ENCODE data around the gene SMTN. TPM values are rescaled to one million over a fixed set of nuclear protein-coding genes. Genes with fewer than 3 reads are reported as not detected.

Gene SMTN
- total and polyA plus RNA-seq, 9 of the 15 experiments (the other 6 are each of a cell fraction or from before 2014, with no cell fraction given): 2.5 to 41.1 (median 16.1) TPM

DNA sequence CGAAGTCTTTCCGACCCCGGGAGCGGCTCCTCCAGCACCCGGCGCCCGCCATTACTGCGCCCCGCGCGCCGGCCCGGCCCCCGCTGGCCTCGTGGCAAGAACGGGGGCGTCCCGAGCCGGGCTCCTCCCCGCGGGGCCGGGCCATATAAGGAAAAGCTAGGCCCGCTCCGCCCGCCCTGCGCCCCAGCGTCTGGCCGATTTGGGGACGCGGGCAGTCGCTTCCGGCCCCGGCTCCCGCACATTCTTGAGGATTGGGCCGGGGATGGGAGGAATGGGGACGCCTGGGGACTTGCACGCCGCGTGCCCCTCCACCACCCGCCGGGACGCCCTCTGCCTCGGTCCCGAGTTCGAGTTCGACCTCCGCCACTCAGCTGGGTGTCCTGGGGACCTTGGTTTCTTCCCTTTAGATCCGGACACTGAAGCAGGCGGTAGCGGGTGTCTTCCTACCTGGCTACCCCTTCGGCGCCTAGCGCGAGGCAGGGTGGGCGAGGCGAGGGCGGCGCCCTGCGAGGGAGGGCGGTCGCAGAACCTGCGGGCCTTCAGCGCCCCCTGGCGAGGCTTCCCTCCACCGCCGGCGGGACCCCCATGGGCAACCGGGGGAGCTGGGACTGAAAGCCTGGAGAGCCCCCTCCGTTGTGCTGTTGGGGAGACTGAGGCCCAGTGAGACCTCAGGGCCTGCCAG, 3.8 kb downstream of the SMTN start (continued):
- TF ChIP-seq, protein P1, sequence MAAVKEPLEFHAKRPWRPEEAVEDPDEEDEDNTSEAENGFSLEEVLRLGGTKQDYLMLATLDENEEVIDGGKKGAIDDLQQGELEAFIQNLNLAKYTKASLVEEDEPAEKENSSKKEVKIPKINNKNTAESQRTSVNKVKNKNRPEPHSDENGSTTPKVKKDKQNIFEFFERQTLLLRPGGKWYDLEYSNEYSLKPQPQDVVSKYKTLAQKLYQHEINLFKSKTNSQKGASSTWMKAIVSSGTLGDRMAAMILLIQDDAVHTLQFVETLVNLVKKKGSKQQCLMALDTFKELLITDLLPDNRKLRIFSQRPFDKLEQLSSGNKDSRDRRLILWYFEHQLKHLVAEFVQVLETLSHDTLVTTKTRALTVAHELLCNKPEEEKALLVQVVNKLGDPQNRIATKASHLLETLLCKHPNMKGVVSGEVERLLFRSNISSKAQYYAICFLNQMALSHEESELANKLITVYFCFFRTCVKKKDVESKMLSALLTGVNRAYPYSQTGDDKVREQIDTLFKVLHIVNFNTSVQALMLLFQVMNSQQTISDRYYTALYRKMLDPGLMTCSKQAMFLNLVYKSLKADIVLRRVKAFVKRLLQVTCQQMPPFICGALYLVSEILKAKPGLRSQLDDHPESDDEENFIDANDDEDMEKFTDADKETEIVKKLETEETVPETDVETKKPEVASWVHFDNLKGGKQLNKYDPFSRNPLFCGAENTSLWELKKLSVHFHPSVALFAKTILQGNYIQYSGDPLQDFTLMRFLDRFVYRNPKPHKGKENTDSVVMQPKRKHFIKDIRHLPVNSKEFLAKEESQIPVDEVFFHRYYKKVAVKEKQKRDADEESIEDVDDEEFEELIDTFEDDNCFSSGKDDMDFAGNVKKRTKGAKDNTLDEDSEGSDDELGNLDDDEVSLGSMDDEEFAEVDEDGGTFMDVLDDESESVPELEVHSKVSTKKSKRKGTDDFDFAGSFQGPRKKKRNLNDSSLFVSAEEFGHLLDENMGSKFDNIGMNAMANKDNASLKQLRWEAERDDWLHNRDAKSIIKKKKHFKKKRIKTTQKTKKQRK (IDR thresholded peaks at IDR 0.05; ENCODE audit: borderline replicate concordance, low read depth, low read length): no peak
- TF ChIP-seq SAFB (IDR thresholded peaks at IDR 0.05; ENCODE audit: borderline replicate concordance, low read depth, low read length) (no peak), RBM22 (IDR thresholded peaks at IDR 0.05; ENCODE audit: low read depth, low read length, poor library complexity, severe bottlenecking) (peak; percentile 36), ZNF780A (CRISPR knock-in tag; IDR thresholded peaks at IDR 0.05) (no peak), HDAC3 (IDR thresholded peaks at IDR 0.05; ENCODE audit: borderline replicate concordance, partially characterized antibody) (no peak), PHB (CRISPR knock-in tag; IDR thresholded peaks at IDR 0.05) (no peak), KAT2B (IDR thresholded peaks at IDR 0.05; ENCODE audit: low read depth, low read length) (no peak), ZNF696 (CRISPR knock-in tag; conservative IDR thresholded peaks at IDR 0.05) (no peak), ZNF239 (CRISPR knock-in tag; IDR thresholded peaks at IDR 0.05) (no peak), RNF2 (IDR thresholded peaks at IDR 0.05) (no peak), TSC22D4 (tag; IDR thresholded peaks at IDR 0.05) (no peak), ZNF764 (CRISPR knock-in tag; IDR thresholded peaks at IDR 0.05; ENCODE audit: low read depth) (no peak), MBD2 (IDR thresholded peaks at IDR 0.05; ENCODE audit: borderline replicate concordance, low read depth) (no peak), ADNP (tag; IDR thresholded peaks at IDR 0.05) (no peak), ZNF445 (CRISPR knock-in tag; IDR thresholded peaks at IDR 0.05; ENCODE audit: low read depth) (no peak), WHSC1 (IDR thresholded peaks at IDR 0.05; ENCODE audit: low read length) (no peak)
- TF ChIP-seq, protein P2, sequence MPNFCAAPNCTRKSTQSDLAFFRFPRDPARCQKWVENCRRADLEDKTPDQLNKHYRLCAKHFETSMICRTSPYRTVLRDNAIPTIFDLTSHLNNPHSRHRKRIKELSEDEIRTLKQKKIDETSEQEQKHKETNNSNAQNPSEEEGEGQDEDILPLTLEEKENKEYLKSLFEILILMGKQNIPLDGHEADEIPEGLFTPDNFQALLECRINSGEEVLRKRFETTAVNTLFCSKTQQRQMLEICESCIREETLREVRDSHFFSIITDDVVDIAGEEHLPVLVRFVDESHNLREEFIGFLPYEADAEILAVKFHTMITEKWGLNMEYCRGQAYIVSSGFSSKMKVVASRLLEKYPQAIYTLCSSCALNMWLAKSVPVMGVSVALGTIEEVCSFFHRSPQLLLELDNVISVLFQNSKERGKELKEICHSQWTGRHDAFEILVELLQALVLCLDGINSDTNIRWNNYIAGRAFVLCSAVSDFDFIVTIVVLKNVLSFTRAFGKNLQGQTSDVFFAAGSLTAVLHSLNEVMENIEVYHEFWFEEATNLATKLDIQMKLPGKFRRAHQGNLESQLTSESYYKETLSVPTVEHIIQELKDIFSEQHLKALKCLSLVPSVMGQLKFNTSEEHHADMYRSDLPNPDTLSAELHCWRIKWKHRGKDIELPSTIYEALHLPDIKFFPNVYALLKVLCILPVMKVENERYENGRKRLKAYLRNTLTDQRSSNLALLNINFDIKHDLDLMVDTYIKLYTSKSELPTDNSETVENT (CRISPR knock-in tag; IDR thresholded peaks at IDR 0.05): 0 out of 2 replicates have a peak, but pooled peaks have one; percentile 4
- TF ChIP-seq, protein P3, sequence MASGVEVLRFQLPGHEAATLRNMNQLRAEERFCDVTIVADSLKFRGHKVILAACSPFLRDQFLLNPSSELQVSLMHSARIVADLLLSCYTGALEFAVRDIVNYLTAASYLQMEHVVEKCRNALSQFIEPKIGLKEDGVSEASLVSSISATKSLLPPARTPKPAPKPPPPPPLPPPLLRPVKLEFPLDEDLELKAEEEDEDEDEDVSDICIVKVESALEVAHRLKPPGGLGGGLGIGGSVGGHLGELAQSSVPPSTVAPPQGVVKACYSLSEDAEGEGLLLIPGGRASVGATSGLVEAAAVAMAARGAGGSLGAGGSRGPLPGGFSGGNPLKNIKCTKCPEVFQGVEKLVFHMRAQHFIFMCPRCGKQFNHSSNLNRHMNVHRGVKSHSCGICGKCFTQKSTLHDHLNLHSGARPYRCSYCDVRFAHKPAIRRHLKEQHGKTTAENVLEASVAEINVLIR (CRISPR knock-in tag; IDR thresholded peaks at IDR 0.05): no peak
- TF ChIP-seq, protein P4, sequence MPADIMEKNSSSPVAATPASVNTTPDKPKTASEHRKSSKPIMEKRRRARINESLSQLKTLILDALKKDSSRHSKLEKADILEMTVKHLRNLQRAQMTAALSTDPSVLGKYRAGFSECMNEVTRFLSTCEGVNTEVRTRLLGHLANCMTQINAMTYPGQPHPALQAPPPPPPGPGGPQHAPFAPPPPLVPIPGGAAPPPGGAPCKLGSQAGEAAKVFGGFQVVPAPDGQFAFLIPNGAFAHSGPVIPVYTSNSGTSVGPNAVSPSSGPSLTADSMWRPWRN (IDR thresholded peaks at IDR 0.05; ENCODE audit: low read depth): no peak
- TF ChIP-seq, protein P5, sequence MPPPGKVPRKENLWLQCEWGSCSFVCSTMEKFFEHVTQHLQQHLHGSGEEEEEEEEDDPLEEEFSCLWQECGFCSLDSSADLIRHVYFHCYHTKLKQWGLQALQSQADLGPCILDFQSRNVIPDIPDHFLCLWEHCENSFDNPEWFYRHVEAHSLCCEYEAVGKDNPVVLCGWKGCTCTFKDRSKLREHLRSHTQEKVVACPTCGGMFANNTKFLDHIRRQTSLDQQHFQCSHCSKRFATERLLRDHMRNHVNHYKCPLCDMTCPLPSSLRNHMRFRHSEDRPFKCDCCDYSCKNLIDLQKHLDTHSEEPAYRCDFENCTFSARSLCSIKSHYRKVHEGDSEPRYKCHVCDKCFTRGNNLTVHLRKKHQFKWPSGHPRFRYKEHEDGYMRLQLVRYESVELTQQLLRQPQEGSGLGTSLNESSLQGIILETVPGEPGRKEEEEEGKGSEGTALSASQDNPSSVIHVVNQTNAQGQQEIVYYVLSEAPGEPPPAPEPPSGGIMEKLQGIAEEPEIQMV (tag; conservative IDR thresholded peaks at IDR 0.05; ENCODE audit: low read depth): no peak

All from K562 (cell line).